ENCODE measurements around the gene KLHL6. TPM values are rescaled to one million over a fixed set of nuclear protein-coding genes. Genes with fewer than 3 reads are reported as not detected.
"Not testable (repeated sequence)": the region's sequence is repeated elsewhere in the genome, so short reads cannot be mapped to it uniquely, and the experiment has no call there.

The KLHL6 gene
- total RNA-seq, 1 experiment from 2014 or later = not detected

DNA sequence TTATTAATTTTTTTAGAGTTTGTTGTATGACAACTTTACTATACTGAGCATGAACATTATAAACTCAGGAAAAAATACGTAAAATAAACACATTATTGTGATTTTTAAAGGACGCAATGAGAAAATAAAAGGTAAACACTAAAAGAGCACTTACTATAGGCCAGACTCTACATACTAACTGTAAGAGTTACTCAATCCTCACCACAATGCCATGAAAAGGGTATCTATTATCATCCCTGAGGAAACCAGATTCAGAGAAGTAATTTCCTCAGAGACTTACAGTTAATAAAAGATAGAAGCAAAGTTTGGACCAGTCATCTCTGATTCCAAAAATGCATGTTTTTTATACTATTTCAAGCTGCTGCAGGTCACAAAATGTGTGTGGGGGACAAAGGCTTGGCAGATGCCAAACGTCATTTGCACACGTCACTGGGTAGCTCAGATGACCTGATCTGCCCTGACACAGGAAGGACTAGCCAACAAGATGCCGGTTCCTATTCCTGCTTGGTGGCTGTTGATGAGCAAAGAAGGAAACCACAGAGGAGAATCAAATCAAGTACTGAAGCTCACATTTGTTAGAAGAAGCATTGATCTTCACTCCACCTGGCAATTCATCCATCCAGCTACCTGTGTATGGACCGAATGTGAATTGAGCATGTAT lies 42.3 kb downstream of the KLHL6 start:
- 0 out of 7 replicates have a peak, but pooled peaks cover 0 to 3% (median 2%) of the 10 kb centered on the region in 3 experiments for H3K36me3 Mint-ChIP-seq (ENCODE audit: insufficient read depth in 1 of 3, low read depth in 3 of 3)
- H3K14ac ChIP-seq (ENCODE audit: insufficient read depth, low read length) = no peak overlapping the region
- no peaks in the 10 kb centered on the region for H3K23me2 ChIP-seq (ENCODE audit: insufficient read length, low read depth, low read length, poor library complexity, severe bottlenecking)
- no peak overlapping the region for H3K27ac ChIP-seq (ENCODE audit: insufficient read length, low read depth, low read length)
- no CpG with 5 or more reads among the region's 6 CpGs for WGBS (ENCODE audit: extremely low coverage, insufficient read length, low lambda C conversion rate)
- peaks cover 13 to 14% of the 10 kb centered on the region in 2 experiments for H3K4me1 Mint-ChIP-seq
- H3K9me3 Mint-ChIP-seq = peaks cover 0 to 3% of the 10 kb centered on the region in 2 experiments; a peak in 1 of 5 replicates
- no peak overlapping the region for H2BK120ac ChIP-seq (ENCODE audit: low read depth, low read length, poor library complexity, severe bottlenecking)
- no peaks in the 10 kb centered on the region for H3K79me2 ChIP-seq (ENCODE audit: insufficient read depth, low read length)
- H2BK12ac ChIP-seq (ENCODE audit: insufficient read length, low read depth, low read length) = no peak overlapping the region
- H2BK20ac ChIP-seq (ENCODE audit: low read depth, low read length, poor library complexity, severe bottlenecking) = no peak overlapping the region
- H4K5ac ChIP-seq (ENCODE audit: insufficient read length, low read depth, low read length) = no peak overlapping the region
- no peak overlapping the region for H3K56ac ChIP-seq (ENCODE audit: insufficient read length, low read depth, low read length)
- H3K9me3 ChIP-seq (ENCODE audit: control insufficient read depth, low read depth, low read length) = no peaks in the 10 kb centered on the region
- H3T11ph ChIP-seq (ENCODE audit: low read length) = no peak overlapping the region
- H3K27me3 ChIP-seq (ENCODE audit: insufficient read depth, low read length) = no peaks in the 10 kb centered on the region; the same call in 1 of the 2 replicates
- peaks cover 6% of the 10 kb centered on the region for H3K27me3 Mint-ChIP-seq (ENCODE audit: low read depth)
- H2AFZ ChIP-seq (ENCODE audit: low read length) = no peak overlapping the region
- no peaks in the 10 kb centered on the region for H4K20me1 ChIP-seq (ENCODE audit: control insufficient read depth, insufficient read depth, insufficient read length)
- H4K8ac ChIP-seq (replicated peaks; ENCODE audit: insufficient read length, low read depth, low read length) = no peak overlapping the region
- no peak overlapping the region for H3K4ac ChIP-seq (ENCODE audit: low read depth, low read length)
- DNase-seq = no peak
- H3K4me2 ChIP-seq (ENCODE audit: insufficient read depth, insufficient read length, low read length) = no peak overlapping the region
- H3K4me3 Mint-ChIP-seq = no peak overlapping the region
- H3K79me1 ChIP-seq (ENCODE audit: insufficient read depth, low read depth, low read length, poor library complexity, severe bottlenecking) = no peaks in the 10 kb centered on the region
- H2AK5ac ChIP-seq (ENCODE audit: insufficient read length, low read length) = no peak overlapping the region
- no peak overlapping the region for H3K23ac ChIP-seq (ENCODE audit: insufficient read length, low read depth, low read length)
- H3K18ac ChIP-seq (ENCODE audit: insufficient read length, low read depth, low read length) = no peak overlapping the region
- H4K91ac ChIP-seq (ENCODE audit: insufficient read length, low read depth, low read length) = no peak overlapping the region
- no peak overlapping the region for H3K27ac Mint-ChIP-seq
- no peak overlapping the region for H3K9ac ChIP-seq (ENCODE audit: extremely low read depth, insufficient read length, low read length)
- H2BK15ac ChIP-seq (ENCODE audit: low read depth, low read length) = no peak overlapping the region
- peaks cover 2% of the 10 kb centered on the region; the same call in 1 of the 2 replicates for H3K4me1 ChIP-seq (ENCODE audit: insufficient read depth, low read length)
- no peak overlapping the region for H2BK5ac ChIP-seq (ENCODE audit: insufficient read length, low read length)
- TF ChIP-seq CTCF (conservative IDR thresholded peaks at IDR 0.05) = no peak

DNA sequence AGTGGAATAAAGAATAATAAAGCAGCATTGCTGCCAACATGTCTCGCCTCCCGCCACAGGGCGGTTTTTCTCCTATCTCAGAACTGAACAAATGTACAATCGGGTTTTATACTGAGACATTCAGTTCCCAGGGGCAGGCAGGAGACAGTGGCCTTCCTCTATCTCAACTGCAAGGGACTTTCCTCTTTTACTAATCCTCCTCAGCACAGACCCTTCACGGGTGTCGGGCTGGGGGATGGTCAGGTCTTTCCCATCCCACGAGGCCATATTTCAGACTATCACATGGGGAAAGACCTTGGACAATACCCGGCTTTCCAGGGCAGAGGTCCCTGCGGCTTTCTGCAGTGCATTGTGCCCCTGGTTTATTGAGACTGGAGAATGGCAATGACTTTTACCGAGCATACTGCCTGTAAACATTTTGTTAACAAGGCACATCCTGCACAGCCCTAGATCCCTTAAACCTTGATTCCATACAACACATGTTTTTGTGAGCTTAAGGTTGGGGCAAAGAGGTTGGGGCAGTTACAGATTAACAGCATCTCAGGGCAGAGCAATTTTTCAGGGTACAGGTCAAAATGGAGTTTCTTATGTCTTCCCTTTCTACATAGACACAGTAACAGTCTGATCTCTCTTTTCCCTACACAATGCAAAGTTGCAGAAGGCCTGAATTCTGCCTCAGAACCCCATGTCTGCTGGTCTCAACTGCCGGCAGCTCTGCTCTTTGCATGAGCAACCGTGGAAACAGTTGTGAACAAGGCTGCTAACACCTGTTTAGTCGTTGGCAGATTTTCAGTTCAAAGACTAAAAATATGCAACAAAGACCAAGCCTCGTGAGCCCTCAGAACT lies 44.0 kb downstream of the KLHL6 start:
- not testable (repeated sequence) for H2AFZ ChIP-seq (ENCODE audit: low read length); H3K9me3 Mint-ChIP-seq; H4K20me1 ChIP-seq (ENCODE audit: control insufficient read depth, insufficient read depth, insufficient read length); H2BK120ac ChIP-seq (ENCODE audit: low read depth, low read length, poor library complexity, severe bottlenecking); H3K4me1 ChIP-seq (ENCODE audit: insufficient read depth, low read length); H4K5ac ChIP-seq (ENCODE audit: insufficient read length, low read depth, low read length); H3K56ac ChIP-seq (ENCODE audit: insufficient read length, low read depth, low read length); H2BK15ac ChIP-seq (ENCODE audit: low read depth, low read length); H3K9me3 ChIP-seq (ENCODE audit: control insufficient read depth, low read depth, low read length); H4K91ac ChIP-seq (ENCODE audit: insufficient read length, low read depth, low read length); H3K23ac ChIP-seq (ENCODE audit: insufficient read length, low read depth, low read length); H3K79me1 ChIP-seq (ENCODE audit: insufficient read depth, low read depth, low read length, poor library complexity, severe bottlenecking); H3K4me2 ChIP-seq (ENCODE audit: insufficient read depth, insufficient read length, low read length); H3K14ac ChIP-seq (ENCODE audit: insufficient read depth, low read length); H3K79me2 ChIP-seq (ENCODE audit: insufficient read depth, low read length); H3T11ph ChIP-seq (ENCODE audit: low read length); H2AK5ac ChIP-seq (ENCODE audit: insufficient read length, low read length); H3K23me2 ChIP-seq (ENCODE audit: insufficient read length, low read depth, low read length, poor library complexity, severe bottlenecking); H2BK20ac ChIP-seq (ENCODE audit: low read depth, low read length, poor library complexity, severe bottlenecking); H3K4me3 Mint-ChIP-seq; H3K36me3 Mint-ChIP-seq (ENCODE audit: insufficient read depth in 1 of 3, low read depth in 3 of 3); DNase-seq; H2BK5ac ChIP-seq (ENCODE audit: insufficient read length, low read length); H3K27me3 ChIP-seq (ENCODE audit: insufficient read depth, low read length); H3K18ac ChIP-seq (ENCODE audit: insufficient read length, low read depth, low read length); H4K8ac ChIP-seq (replicated peaks; ENCODE audit: insufficient read length, low read depth, low read length); H3K27ac Mint-ChIP-seq; H3K27ac ChIP-seq (ENCODE audit: insufficient read length, low read depth, low read length); H3K4ac ChIP-seq (ENCODE audit: low read depth, low read length); H3K27me3 Mint-ChIP-seq (ENCODE audit: low read depth); H2BK12ac ChIP-seq (ENCODE audit: insufficient read length, low read depth, low read length); H3K4me1 Mint-ChIP-seq; H3K9ac ChIP-seq (ENCODE audit: extremely low read depth, insufficient read length, low read length)
- no CpG with 5 or more reads among the region's 14 CpGs for WGBS (ENCODE audit: extremely low coverage, insufficient read length, low lambda C conversion rate)

Data from H9 (cell line).